ENCODE data around the gene SERHL2.
A peak's percentile ranks its signal among the peaks of the same experiment; 100 is the strongest.
"Not testable (repeated sequence)": the region's sequence is repeated elsewhere in the genome, so short reads cannot be mapped to it uniquely, and the experiment has no call there.

The SERHL2 gene

DNA sequence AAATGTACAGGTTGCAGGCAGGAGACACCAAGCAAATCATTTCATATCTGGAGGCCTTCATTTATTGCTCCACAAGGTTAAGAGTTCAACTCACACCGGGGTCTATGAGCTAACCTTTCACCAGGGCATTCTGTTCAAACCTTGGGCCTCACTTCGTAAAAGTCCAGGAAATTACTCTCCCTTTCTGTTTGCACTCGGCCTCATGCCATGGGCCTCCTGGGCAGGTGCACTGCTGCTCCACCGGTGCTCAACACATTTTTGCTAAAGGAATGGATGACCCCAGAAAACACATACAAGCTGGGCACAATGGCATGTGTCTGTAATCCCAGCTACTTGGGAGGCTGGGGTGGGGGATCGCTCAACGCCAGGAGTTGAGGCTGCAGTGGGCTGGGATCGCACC lies 17.6 kb upstream of the SERHL2 start:
- no peak for DNase-seq (ENCODE audit: low spot score)

DNA sequence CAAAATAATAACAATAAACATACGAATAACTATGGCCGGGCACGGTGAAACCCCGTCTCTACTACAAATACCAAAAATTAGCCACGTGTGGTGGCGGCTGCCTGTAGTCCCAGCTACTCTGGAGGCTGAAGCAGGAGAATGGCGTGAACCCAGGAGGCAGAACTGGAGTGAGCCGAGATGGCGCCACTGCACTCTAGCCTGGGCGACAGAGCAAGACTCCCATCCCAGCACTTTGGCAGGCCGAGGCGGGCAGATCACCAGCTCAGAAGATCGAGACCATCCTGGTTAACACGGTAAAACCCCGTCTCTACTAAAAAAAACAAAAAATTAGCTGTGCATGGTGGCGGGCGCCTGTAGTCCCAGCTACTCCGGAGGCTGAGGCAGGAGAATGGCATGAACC lies 17.1 kb upstream of the SERHL2 start:
- DNase-seq (ENCODE audit: low spot score), result not testable (repeated sequence)

DNA sequence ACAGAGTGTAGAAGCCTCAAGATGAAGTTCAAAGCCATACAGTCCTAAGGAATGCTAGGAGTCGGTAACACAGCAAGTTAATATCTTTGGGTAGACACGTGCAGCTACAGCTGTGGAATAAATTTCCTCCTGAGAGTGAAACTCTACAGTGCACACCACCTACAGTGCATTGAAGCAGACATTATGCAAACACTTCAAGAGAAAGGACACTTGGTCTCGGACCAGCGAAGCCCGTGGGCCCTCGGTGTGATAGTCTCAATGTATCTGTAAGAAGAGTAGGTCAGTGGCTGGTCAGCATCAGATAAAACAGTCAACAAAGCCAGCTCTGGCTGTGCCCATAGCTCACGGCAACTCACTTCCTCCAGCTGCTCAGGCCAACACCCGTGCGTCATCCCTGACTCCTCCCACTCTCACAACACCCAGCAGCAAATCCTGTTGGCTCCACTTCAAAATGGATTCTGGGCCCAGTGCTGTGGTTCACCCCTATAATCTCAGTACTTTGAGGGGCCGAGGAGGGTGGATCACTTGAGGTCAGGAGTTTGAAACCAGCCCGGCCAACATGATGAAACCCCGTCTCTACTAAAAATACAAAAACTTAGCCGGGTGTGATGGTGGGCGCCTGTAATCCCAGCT lies 16.4 kb upstream of the SERHL2 start:
- DNase-seq (ENCODE audit: low spot score), result not testable (repeated sequence)

DNA sequence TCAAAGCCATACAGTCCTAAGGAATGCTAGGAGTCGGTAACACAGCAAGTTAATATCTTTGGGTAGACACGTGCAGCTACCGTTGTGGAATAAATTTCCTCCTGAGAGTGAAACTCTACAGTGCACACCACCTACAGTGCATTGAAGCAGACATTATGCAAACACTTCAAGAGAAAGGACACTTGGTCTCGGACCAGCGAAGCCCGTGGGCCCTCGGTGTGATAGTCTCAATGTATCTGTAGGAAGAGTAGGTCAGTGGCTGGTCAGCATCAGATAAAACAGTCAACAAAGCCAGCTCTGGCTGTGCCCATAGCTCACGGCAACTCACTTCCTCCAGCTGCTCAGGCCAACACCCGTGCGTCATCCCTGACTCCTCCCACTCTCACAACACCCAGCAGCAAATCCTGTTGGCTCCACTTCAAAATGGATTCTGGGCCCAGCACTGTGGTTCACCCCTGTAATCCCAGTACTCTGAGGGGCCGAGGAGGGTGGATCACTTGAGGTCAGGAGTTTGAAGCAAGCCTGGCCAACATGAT lies 14.5 kb upstream of the SERHL2 start:
- DNase-seq (ENCODE audit: low spot score), result not testable (repeated sequence)

DNA sequence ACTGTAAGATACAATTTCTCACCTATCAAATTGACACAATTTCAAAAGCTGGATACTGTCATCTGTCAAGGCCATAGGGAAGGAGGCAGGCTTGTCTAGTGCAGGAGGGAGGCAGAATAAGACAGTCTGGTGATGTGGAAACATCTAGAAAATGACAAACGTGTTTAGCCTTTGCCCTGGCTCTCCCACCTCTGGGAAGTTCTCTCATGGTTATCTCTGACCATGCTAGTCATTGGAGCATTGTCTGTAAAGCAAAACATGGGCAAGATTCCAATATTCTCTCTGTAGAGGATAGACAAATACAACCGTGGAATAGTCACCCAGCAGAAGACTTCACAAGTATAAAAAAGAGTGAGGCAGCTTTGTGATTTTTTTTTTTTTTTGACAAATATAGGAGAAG lies 9.1 kb upstream of the SERHL2 start:
- no peak for DNase-seq (ENCODE audit: low spot score)

DNA sequence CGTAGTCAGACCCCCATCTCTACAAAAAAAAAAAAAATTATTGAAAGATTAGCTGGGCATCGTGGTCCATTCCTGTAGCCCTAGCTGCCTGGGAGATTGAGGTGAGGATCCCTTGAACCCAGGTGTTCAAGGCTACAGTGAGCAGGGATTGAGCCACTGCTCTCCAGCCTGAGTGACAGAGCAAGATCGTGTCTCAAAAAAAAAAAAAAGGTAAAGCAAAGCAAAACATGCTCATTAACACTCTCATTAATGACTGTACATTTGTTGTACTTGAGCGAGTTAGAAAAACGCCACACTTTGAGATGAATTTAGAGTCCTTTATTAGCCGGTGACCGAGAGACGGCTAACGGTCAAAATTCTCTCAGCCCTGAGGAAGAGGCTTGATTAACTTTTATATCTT lies 6.2 kb upstream of the SERHL2 start:
- no peak for DNase-seq (ENCODE audit: low spot score)

DNA sequence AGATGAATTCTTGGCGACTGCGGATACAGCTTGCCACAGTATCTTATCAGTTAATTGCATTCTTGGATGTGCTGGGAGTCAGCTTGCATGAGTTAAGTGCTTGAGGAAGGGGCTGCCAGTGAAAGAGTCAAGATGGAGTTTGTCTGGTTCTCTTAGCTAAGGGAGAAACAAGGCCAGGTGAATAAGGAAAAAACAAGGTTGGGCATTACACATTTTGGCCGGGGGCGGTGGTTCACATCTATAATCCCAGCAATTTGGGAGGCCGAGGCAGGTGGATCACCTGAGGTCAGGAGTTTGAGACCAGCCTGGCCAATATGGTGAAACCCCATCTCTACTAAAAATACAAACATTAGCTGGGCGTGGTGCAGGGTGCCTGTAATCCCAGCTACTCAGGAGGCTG lies 5.6 kb upstream of the SERHL2 start:
- not testable (repeated sequence) for DNase-seq (ENCODE audit: low spot score)

DNA sequence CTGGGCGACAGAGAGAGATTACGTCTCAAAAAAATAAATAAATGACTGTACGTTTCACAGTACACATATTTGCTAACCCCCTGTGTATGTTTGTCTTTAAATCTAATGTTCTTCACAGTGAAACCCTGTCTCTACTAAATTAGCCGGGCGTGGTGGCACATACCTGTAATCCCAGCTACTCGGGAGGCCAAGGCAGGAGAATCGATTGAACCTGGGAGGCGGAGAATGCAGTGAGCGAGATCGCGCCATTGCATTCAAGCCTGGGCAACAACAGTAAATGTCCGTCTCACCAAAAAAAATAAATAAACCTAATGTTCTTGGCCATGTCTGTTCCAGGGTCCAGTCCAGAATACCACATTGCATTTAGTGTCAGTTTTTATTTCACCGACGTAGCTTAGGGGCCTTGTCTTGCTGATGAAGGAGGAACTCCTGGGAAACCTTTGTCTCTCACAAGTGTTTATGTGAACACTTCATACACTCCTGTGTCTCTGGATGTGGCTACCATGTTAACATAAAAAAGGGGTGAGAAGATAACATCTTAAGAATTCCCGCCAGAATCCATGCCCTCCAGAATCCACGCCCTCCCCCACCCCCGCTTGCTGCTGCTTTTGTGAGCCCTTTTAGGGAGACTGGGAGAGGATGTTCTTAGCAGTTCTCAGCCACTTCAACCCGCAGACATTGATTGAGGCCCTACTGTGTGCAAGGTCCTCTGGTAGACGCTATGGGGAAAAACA lies 5.0 kb upstream of the SERHL2 start:
- no peak for DNase-seq (ENCODE audit: low spot score)

DNA sequence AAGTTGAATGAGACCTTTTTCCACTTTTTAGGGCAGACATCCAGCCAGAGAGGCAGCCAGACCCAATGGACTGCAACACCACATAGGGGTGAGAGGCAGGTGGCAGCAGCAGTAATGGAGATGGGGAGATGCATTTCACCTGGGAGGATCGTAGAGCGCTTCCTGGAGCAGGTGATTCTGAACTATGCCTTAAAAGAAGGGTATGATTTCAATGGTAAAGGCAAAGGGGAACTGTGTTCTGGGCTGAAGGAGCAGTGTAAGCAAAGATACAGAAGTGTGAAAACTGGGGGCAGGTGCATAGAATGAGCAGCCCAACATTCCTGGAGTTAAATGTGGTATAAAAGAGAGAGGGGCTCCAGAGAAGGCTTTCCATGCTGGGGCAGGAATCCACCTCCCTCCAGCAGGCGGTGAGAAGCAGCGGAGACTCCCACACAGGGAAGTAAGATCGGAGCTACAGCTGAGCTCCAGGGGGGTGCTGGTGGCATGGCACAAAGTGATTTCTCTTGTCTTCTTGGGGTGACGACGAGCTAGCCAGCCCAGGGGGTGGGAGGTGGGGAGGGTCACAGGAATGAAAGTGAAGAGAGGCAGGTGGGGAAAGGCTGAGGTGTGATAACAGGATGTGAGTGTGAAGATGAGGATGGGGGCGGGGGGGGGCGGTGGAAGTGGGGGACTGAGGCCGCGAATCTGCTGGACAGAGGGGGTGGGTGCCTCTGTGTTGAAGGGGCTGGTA lies 4.3 kb upstream of the SERHL2 start:
- DNase-seq (ENCODE audit: low spot score), result no peak

DNA sequence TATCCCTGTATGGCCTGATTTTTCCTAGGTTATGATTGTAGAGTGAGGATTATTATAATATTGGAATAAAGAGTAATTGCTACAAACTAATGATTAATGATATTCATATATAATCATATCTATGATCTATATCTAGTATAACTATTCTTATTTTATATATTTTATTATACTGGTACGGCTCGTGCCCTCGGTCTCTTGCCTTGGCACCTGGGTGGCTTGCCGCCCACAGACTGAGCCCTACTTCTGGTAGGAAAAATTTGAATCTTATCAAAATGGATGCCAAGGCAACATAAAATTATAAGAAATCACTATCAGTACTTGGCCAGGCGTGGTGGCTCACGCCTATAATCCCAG lies 1.5 kb upstream of the SERHL2 start:
- not testable (repeated sequence) for DNase-seq (ENCODE audit: low spot score)

DNA sequence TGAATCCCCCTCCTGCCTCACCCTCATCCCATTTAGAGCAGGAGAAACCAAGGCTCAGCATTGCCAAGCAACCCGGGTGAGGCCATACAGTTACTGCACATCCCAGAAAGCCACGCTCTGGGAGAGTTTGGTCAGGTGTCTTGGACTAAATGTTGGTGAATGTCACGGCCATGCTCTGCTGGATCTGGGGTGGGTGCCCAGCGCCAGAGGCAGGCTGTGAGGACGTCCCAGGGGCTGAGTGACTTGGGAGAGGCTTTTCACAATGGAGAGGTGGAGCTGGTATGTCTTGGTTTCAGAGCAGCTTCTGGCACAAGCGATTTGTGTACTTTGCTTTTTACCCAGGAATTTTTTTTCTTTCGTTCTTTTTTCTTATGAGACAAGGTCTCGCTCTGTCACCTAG lies 6.6 kb downstream of the SERHL2 start:
- DNase-seq (ENCODE audit: low spot score), result no peak

DNA sequence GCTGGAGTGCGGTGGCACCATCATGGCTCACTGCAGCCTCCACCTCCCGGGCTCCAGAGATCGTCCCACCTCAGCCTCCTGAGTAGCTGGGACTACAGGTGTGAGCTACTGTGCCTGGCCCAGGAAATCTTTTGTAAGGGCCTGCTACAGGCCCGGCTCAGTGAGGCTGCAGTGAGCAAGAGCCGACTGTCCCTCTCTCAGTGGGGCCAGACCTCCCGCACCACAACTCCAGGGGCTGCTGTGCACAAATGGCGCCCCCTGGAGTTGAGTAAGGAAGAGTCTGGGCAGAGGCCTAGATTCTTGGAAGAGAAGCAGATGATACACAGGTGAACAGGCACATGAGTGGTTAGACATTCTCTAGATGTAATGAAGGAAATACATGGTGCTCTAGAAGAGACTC lies 7.0 kb downstream of the SERHL2 start:
- no peak for DNase-seq (ENCODE audit: low spot score)

DNA sequence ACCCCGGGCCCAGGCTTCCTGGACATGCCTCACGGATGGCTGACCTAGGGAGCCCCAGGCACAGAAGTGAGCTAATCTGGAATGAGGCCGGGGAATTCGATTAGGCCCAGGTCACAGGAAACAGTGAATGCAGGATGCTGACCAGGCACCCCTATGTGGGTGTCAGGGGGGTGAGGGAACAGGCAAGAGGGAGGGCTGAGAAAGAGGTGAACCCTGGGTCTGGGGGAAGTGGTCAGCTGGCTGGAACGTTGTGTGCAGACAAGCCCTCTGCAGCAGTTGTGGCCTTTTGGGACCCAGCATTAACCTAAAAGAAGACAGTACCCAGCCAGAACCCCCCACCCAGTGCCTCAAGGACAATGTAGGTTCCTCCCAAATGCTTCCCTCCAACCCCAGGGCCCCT lies 8.1 kb downstream of the SERHL2 start:
- DNase-seq (ENCODE audit: low spot score), result no peak

DNA sequence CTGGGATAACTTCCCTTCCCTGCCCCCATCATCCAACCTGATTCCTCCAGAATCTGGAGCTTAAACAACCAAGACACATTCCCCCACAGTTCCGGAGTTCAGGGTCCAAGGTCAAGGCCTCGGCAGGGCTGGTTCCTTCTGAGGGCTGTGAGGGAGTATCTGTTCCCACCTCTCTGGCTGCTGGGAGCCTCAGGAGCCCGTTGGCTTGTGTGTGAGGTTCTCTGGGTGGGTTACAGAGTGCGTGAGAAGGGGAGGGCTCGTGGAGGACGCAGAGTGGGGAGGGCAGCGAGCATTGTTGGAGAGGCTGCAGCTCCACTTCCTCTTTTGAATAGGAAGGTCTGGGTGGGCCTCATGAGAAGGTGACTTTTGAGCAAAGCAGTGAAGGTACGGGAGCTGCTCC lies 8.5 kb downstream of the SERHL2 start:
- peak; percentile 53 for DNase-seq (ENCODE audit: low spot score)

DNA sequence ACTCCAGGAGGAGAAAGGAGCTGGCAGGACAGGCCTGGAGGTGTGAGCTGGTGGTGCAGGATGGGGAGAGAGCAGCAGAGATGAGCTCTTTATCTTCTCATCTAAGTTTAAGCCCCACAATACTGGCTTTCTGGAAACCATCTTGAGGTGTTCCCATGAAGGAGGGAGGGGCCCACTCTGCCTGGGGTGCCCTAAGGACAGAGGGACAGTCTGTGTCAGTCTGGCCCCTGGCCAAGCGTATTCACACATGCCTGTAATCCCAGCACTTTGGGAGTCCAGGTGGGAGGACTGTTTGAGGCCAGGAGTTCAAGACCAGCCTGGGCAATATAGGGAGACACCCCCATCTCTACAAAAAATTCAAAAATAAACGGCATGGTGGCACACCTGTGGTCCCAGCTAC lies 8.9 kb downstream of the SERHL2 start:
- DNase-seq (ENCODE audit: low spot score), result no peak

DNA sequence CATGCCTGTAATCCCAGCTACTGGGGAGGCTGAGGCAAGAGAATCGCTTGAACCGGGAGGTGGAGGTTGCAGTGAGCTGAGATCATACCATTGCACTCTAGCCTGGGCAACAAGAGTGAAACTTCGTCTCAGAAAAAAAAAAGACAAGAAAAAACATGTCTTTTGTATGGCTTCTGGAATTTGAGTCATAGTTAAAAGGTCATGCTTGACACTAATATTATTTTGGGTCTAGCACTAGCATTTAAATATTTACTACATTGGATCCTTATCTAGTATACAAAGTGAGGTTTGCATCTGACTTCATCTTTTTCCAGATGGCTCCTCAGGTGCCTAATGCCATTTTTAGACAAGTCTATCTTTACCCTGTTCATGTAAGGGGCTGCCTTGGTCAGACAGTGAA lies 10.2 kb downstream of the SERHL2 start:
- not testable (repeated sequence) for DNase-seq (ENCODE audit: low spot score)

DNA sequence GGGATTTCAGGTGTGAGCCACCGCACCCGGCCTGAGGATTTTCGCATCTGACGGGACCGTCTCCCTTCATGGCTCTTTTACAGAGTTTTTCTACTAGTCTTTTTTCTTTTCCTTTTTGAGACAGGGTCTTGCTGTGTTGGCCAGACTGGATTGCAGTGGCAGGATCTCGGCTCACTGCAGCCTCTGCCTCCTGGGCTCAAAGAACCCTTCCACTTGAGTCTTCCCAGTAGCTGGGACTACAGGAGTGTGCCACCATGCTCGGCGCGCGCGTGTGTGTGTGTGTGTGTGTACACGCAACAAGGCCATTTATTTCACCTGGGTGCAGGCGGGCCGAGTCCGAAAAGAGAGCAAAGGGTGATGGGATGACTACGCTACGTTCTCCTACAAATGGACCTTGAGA lies 10.9 kb downstream of the SERHL2 start:
- DNase-seq (ENCODE audit: low spot score), result no peak

DNA sequence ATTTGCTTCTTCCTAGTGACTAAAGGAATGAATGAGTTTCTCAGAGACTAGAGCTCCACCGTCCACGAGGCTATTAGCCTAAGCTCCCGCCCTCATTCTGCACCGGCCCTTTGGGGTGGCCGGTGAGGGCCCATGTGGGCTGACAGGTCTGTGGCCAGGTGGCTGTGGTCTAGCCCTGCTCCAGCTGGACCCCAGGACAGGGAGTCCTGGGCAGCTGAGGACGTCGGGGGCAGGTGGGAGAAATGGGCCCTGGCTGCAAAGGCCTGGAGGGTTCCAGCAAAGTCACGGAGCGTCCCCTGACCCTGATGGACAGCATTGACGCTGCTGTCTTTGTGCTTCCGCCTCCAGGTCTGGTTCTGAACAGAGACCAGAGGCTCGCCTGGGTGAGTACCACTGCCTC lies 12.2 kb downstream of the SERHL2 start:
- no peak for DNase-seq (ENCODE audit: low spot score)

DNA sequence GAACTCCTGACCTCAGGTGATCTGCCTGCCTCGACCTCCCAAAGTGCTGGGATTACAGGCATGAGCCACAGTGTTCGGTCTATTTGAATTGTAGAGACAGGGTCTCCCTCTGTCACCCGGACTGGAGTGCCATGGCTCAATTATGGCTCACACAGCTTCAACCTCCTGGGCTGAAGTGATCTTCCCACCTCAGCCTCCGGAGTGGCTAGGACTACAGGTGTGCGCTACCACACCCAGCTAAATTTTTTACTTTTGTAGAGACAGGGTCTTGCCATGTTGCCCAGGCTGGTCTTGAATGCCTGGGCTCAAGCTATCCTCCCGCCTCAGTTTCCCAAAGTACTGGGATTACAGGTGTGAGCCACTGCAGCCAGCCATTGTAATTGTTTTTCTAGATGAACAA lies 14.2 kb downstream of the SERHL2 start:
- DNase-seq (ENCODE audit: low spot score), result not testable (repeated sequence)

DNA sequence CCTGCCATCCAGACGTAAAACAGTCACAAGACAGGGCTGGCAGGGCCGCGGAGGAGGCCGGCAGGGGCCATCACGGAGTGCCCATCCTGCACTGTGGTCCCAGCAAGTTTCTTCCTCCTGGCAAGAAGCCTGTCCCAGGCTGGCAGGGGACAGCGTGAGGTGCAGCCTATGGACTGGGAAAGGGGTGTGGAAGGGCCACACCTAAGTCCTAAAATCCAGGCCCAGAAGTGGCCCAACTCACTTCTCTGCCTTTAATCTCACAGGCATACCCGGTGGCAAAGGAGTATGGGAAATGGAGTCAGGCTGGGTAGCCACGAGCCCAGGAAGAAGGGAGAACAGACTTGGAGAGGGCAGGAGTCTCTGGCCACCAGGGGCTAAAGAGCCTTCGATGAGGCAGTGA lies 16.8 kb downstream of the SERHL2 start:
- not testable (repeated sequence) for DNase-seq (ENCODE audit: low spot score)

DNA sequence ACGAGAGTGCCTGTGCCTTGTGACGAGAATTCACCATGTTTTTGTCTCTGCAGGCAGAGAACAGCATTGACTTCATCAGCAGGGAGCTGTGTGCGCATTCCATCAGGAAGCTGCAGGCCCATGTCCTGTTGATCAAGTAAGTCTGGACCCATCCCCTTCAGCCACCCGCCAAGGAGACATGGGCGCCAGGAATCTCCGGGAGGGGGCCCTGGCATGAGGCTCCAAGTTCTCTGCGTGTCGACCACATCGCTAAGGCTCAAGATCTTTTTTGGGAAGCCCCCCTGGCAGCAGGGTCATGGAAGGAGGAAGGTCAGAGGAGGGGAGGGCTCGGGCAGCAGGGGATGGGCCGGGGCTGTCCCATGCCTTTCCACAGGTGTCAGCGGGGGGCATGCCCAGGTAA lies 17.3 kb downstream of the SERHL2 start:
- not testable (repeated sequence) for DNase-seq (ENCODE audit: low spot score)

DNA sequence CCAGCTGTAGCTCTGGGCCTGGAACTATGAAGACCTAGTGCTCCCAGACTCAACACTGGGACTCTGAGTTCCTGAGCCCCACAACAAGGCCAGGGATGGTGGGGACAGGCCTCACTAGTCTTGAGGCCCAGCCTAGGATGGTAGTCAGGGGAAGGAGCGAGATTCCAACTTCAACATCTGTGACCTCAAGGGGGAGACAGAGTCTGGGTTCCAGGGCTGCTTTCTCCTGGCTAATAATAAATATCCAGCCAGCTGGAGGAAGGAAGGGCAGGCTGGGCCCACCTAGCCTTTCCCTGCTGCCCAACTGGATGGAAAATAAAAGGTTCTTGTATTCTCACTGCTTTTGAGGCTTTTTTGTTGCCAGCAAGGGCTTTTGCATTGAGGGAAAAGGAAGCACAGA lies 20.3 kb downstream of the SERHL2 start:
- DNase-seq (ENCODE audit: low spot score), result not testable (repeated sequence)

DNA sequence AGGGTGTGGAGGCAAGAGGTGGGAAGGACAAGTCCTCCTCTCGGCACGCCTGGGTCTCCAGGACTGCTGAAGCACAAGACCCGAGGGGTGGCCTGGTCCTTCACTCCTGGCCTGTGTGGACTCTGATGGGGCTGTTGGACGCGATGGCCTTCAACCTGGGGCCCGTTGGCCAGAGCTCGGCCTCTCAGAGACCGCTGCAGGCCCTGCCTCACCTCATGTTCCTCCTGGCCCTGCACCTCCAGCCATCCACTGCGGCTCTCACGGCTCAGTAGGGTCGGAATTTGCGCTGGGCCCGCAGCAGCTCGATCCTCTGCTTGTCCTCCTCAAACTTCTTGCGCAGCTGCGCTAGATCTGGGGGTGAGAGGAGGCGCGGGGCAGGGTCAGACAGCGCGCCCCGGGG lies 20.7 kb downstream of the SERHL2 start:
- not testable (repeated sequence) for DNase-seq (ENCODE audit: low spot score)

All from germinal center (tissue), 1 donor.